Measurements from ENCODE around the gene AKAP5. TPM values are rescaled to one million over a fixed set of nuclear protein-coding genes. Genes with fewer than 3 reads are reported as not detected.

AKAP5 gene
- total RNA-seq, 1 donor from 2014 or later: 2.9 TPM

DNA sequence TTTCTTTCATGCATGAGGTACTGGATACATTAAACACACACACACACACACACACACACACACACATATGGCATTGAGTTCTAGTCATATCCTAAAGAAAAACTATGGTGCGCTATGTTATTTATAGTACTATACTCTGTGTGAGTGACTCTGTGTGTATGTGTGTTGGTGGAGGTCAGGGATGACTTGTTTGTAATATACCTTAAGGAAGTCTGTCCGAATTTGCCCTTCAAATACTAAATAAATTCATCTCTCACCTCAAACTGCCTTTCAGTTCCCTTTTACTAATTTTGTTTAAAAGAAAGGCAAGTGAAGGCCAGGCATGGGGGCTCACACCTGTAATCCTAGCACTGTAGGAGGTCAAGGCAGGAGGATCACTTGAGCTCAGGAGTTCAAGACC is 2.1 kb upstream of the AKAP5 start:
- no peak overlapping the region for H3K9ac ChIP-seq (ENCODE audit: low read length)
- Mint-ChIP-seq H3K27ac (ENCODE audit: unreplicated experiment) (no peak overlapping the region), H3K27me3 (ENCODE audit: low read depth, unreplicated experiment) (no peaks in the 10 kb centered on the region), H3K4me3 (ENCODE audit: unreplicated experiment) (no peak overlapping the region), H3K36me3 (ENCODE audit: low read depth, unreplicated experiment) (peaks cover 11% of the 10 kb centered on the region), H3K9me3 (ENCODE audit: unreplicated experiment) (no peaks in the 10 kb centered on the region), H3K4me1 (ENCODE audit: low read depth, unreplicated experiment) (peaks cover 9% of the 10 kb centered on the region)
- peaks cover 9% of the 10 kb centered on the region for H3K36me3 ChIP-seq (ENCODE audit: insufficient read depth, low read length)
- H3K4me2 ChIP-seq (ENCODE audit: low read length): no peak overlapping the region
- FAIRE-seq (no peak), DNase-seq (ENCODE audit: low read depth) (no peak)
- no peaks in the 10 kb centered on the region for H3K27me3 ChIP-seq (ENCODE audit: insufficient read depth, low read length)
- H3K79me2 ChIP-seq (ENCODE audit: insufficient read depth, low read length): no peaks in the 10 kb centered on the region
- H2AFZ ChIP-seq (ENCODE audit: low read depth, low read length): no peak overlapping the region
- H3K27ac ChIP-seq (ENCODE audit: low read depth, low read length): no peak overlapping the region
- TF ChIP-seq EZH2 (IDR thresholded peaks at IDR 0.05; ENCODE audit: insufficient read depth, low read length): no peak
- TF ChIP-seq, protein P1, sequence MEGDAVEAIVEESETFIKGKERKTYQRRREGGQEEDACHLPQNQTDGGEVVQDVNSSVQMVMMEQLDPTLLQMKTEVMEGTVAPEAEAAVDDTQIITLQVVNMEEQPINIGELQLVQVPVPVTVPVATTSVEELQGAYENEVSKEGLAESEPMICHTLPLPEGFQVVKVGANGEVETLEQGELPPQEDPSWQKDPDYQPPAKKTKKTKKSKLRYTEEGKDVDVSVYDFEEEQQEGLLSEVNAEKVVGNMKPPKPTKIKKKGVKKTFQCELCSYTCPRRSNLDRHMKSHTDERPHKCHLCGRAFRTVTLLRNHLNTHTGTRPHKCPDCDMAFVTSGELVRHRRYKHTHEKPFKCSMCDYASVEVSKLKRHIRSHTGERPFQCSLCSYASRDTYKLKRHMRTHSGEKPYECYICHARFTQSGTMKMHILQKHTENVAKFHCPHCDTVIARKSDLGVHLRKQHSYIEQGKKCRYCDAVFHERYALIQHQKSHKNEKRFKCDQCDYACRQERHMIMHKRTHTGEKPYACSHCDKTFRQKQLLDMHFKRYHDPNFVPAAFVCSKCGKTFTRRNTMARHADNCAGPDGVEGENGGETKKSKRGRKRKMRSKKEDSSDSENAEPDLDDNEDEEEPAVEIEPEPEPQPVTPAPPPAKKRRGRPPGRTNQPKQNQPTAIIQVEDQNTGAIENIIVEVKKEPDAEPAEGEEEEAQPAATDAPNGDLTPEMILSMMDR (IDR thresholded peaks at IDR 0.05; ENCODE audit: insufficient read depth, low read depth, low read length): no peak
- no peaks in the 10 kb centered on the region for H4K20me1 ChIP-seq (ENCODE audit: insufficient read depth, low read length)
- H3K4me1 ChIP-seq (ENCODE audit: insufficient read depth, low read length): no peaks in the 10 kb centered on the region
- H3K4me3 ChIP-seq (ENCODE audit: insufficient read depth, low read depth, low read length): no peak overlapping the region
- H3K9me3 ChIP-seq (ENCODE audit: insufficient read depth, low read depth, low read length): no peaks in the 10 kb centered on the region

DNA sequence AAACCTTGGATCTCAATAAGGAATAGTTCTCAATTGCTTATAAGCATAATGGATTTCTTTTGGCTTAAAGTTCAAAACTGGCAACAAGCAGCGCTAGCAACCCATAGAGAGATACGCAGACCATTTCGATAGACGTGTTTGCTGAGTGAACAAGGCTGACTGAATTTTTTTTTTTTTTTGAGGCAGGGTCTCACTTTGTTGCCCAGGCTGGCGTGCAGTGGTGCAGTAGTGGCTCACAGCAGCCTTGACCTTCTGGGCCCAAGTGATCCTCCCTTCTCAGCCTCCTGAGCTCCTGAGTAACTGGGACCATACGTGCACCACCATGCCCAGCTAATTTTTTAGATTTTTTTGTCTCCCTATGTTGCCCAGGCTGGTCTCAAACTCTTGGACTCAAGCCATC is 1.4 kb upstream of the AKAP5 start:
- peaks cover 3% of the 10 kb centered on the region for H3K36me3 ChIP-seq (ENCODE audit: insufficient read depth, low read length)
- Mint-ChIP-seq H3K27ac (ENCODE audit: unreplicated experiment) (no peak overlapping the region), H3K9me3 (ENCODE audit: unreplicated experiment) (no peaks in the 10 kb centered on the region), H3K27me3 (ENCODE audit: low read depth, unreplicated experiment) (no peaks in the 10 kb centered on the region), H3K4me1 (ENCODE audit: low read depth, unreplicated experiment) (peaks cover 9% of the 10 kb centered on the region), H3K4me3 (ENCODE audit: unreplicated experiment) (no peak overlapping the region), H3K36me3 (ENCODE audit: low read depth, unreplicated experiment) (peaks cover 11% of the 10 kb centered on the region)
- H3K27me3 ChIP-seq (ENCODE audit: insufficient read depth, low read length): no peaks in the 10 kb centered on the region
- no peak overlapping the region for H3K9ac ChIP-seq (ENCODE audit: low read length)
- no peak overlapping the region for H3K4me2 ChIP-seq (ENCODE audit: low read length)
- DNase-seq (ENCODE audit: low read depth): no peak
- no peak overlapping the region for H3K4me3 ChIP-seq (ENCODE audit: insufficient read depth, low read depth, low read length)
- no peak overlapping the region for H3K27ac ChIP-seq (ENCODE audit: low read depth, low read length)
- no peak for FAIRE-seq
- no peak overlapping the region for H2AFZ ChIP-seq (ENCODE audit: low read depth, low read length)
- H3K79me2 ChIP-seq (ENCODE audit: insufficient read depth, low read length): no peaks in the 10 kb centered on the region
- no peaks in the 10 kb centered on the region for H3K9me3 ChIP-seq (ENCODE audit: insufficient read depth, low read depth, low read length)
- no peaks in the 10 kb centered on the region for H4K20me1 ChIP-seq (ENCODE audit: insufficient read depth, low read length)
- TF ChIP-seq, protein P1 (IDR thresholded peaks at IDR 0.05; ENCODE audit: insufficient read depth, low read depth, low read length): no peak
- TF ChIP-seq EZH2 (IDR thresholded peaks at IDR 0.05; ENCODE audit: insufficient read depth, low read length): no peak
- no peaks in the 10 kb centered on the region for H3K4me1 ChIP-seq (ENCODE audit: insufficient read depth, low read length)

DNA sequence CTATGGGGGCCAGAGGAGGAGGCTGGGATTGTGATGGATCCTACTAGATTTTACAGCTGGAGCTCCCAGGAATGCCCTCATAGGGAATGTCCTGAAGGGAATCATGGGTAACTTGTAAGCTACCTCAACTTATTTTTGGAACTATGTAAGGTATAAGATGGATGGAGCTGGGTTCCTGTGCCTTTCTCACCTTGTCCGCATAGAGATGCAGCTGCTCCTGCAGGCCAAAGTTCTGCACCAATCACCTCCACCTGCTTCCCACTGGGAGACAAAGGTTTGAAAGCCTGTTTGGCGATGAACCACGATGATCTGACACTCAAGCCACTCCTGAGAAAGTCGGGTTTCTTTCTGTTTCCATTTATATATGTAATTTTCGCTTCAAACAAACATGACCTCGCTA is 648 bp upstream of the AKAP5 start:
- FAIRE-seq (no peak), DNase-seq (ENCODE audit: low read depth) (no peak)
- Histone ChIP-seq H3K9me3 (ENCODE audit: insufficient read depth, low read depth, low read length) (no peaks in the 10 kb centered on the region), H3K4me1 (ENCODE audit: insufficient read depth, low read length) (no peaks in the 10 kb centered on the region), H4K20me1 (ENCODE audit: insufficient read depth, low read length) (no peaks in the 10 kb centered on the region), H3K27ac (ENCODE audit: low read depth, low read length) (no peak overlapping the region), H3K36me3 (ENCODE audit: insufficient read depth, low read length) (no peaks in the 10 kb centered on the region), H3K4me3 (ENCODE audit: insufficient read depth, low read depth, low read length) (peak overlapping the region; percentile 83), H3K79me2 (ENCODE audit: insufficient read depth, low read length) (no peaks in the 10 kb centered on the region), H3K27me3 (ENCODE audit: insufficient read depth, low read length) (no peaks in the 10 kb centered on the region), H3K9ac (ENCODE audit: low read length) (peak overlapping the region; percentile 81), H2AFZ (ENCODE audit: low read depth, low read length) (peak overlapping the region; percentile 81), H3K4me2 (ENCODE audit: low read length) (peak overlapping the region; percentile 92)
- Mint-ChIP-seq H3K4me1 (ENCODE audit: low read depth, unreplicated experiment) (peaks cover 9% of the 10 kb centered on the region), H3K9me3 (ENCODE audit: unreplicated experiment) (no peaks in the 10 kb centered on the region), H3K36me3 (ENCODE audit: low read depth, unreplicated experiment) (peaks cover 5% of the 10 kb centered on the region), H3K27ac (ENCODE audit: unreplicated experiment) (no peak overlapping the region), H3K4me3 (ENCODE audit: unreplicated experiment) (peak overlapping the region; percentile 89), H3K27me3 (ENCODE audit: low read depth, unreplicated experiment) (no peaks in the 10 kb centered on the region)
- TF ChIP-seq, protein P1 (IDR thresholded peaks at IDR 0.05; ENCODE audit: insufficient read depth, low read depth, low read length): no peak
- no peak for TF ChIP-seq EZH2 (IDR thresholded peaks at IDR 0.05; ENCODE audit: insufficient read depth, low read length)

All from astrocyte (in vitro differentiated cells and primary cell).